ENCODE measurements around the gene TICRR. TPM values are rescaled to one million over a fixed set of nuclear protein-coding genes. Genes with fewer than 3 reads are reported as not detected.

The TICRR gene
- total and polyA plus RNA-seq, 2 donors (not counting 1 experiment from before 2014, with no cell fraction given): 0.05 to 0.07 TPM

- Histone ChIP-seq H3K79me2 (ENCODE audit: control insufficient read depth, insufficient read depth, low read length) (no peaks in the 10 kb centered on the region), H3K9me3 (ENCODE audit: control extremely low read depth in 1 of 3, control insufficient read depth in 2 of 3, insufficient read depth in 1 of 3, low read length in 2 of 3) (peaks cover 5 to 12% (median 11%) of the 10 kb centered on the region in 3 donors), H3K4me1 (ENCODE audit: control insufficient read depth in 2 of 2, insufficient read depth in 2 of 2, low read length in 2 of 2) (no peaks in the 10 kb centered on the region), H3K4me3 (ENCODE audit: control extremely low read depth in 1 of 5, extremely low read depth in 1 of 5, insufficient read depth in 1 of 5, low read depth in 2 of 5, low read length in 4 of 5) (no peak overlapping the region), H3K4me2 (replicated peaks; ENCODE audit: low read depth, low read length, poor library complexity, severe bottlenecking) (no peak overlapping the region), H4K20me1 (ENCODE audit: control insufficient read depth, insufficient read depth, low read length, poor library complexity, severe bottlenecking) (no peaks in the 10 kb centered on the region), H3K36me3 (replicated peaks in 1 of 2; ENCODE audit: control extremely low read depth in 1 of 2, control insufficient read depth in 1 of 2, extremely low read depth in 1 of 2, insufficient read depth in 2 of 2, low read length in 1 of 2) (no peaks in the 10 kb centered on the region), H2AFZ (ENCODE audit: insufficient read depth, low read depth, low read length, poor library complexity, severe bottlenecking) (no peak overlapping the region), H3K27ac (ENCODE audit: low read length in 2 of 2) (no peak overlapping the region), H3K27me3 (replicated peaks in 1 of 4; ENCODE audit: control extremely low read depth in 1 of 4, control insufficient read depth in 3 of 4, insufficient read depth in 4 of 4, low read length in 3 of 4) (no peaks in the 10 kb centered on the region), H3K9ac (ENCODE audit: low read length) (no peak overlapping the region)
- WGBS (ENCODE audit: insufficient coverage): no CpG with 5 or more reads among the region's 2 CpGs
- no peak for TF ChIP-seq EZH2 (IDR thresholded peaks at IDR 0.05; ENCODE audit: borderline replicate concordance, insufficient read depth, low read depth, low read length, poor library complexity, severe bottlenecking)
- no peak for TF ChIP-seq CTCF (IDR thresholded peaks at IDR 0.05)
- CTCF ChIA-PET: no interaction called here
- POLR2A ChIA-PET: no interaction called here
- ATAC-seq (ENCODE audit: low read depth) (no peak), DNase-seq (no peak)
- Mint-ChIP-seq H3K4me3 (no peak overlapping the region), H3K9me3 (ENCODE audit: insufficient read depth) (peaks cover 11% of the 10 kb centered on the region), H3K27me3 (no peaks in the 10 kb centered on the region), H3K4me1 (no peaks in the 10 kb centered on the region), H3K27ac (no peak overlapping the region)
- intact Hi-C loops (cut with micrococcal nuclease): no loop called here
Measured at GRCh38 chr15:89613031-89613430, 37.8 kb downstream of the TICRR start.

- Mint-ChIP-seq H3K4me1 (no peaks in the 10 kb centered on the region), H3K4me3 (no peak overlapping the region), H3K27ac (no peak overlapping the region), H3K9me3 (ENCODE audit: insufficient read depth) (peaks cover 11% of the 10 kb centered on the region), H3K27me3 (no peaks in the 10 kb centered on the region)
- H3K4me2 ChIP-seq (replicated peaks; ENCODE audit: low read depth, low read length, poor library complexity, severe bottlenecking): no peak overlapping the region
- no peak overlapping the region for H2AFZ ChIP-seq (ENCODE audit: insufficient read depth, low read depth, low read length, poor library complexity, severe bottlenecking)
- TF ChIP-seq CTCF (IDR thresholded peaks at IDR 0.05): no peak
- TF ChIP-seq EZH2 (IDR thresholded peaks at IDR 0.05; ENCODE audit: borderline replicate concordance, insufficient read depth, low read depth, low read length, poor library complexity, severe bottlenecking): no peak
- H3K27ac ChIP-seq (ENCODE audit: low read length in 2 of 2): no peak overlapping the region
- H3K27me3 ChIP-seq (replicated peaks in 1 of 4; ENCODE audit: control extremely low read depth in 1 of 4, control insufficient read depth in 3 of 4, insufficient read depth in 4 of 4, low read length in 3 of 4): no peaks in the 10 kb centered on the region
- no peaks in the 10 kb centered on the region for H4K20me1 ChIP-seq (ENCODE audit: control insufficient read depth, insufficient read depth, low read length, poor library complexity, severe bottlenecking)
- no peak overlapping the region for H3K9ac ChIP-seq (ENCODE audit: low read length)
- no peak for ATAC-seq (ENCODE audit: low read depth)
- ChIA-PET POLR2A (no interaction called here), CTCF (no interaction called here)
- no peak overlapping the region for H3K4me3 ChIP-seq (ENCODE audit: control extremely low read depth in 1 of 5, extremely low read depth in 1 of 5, insufficient read depth in 1 of 5, low read depth in 2 of 5, low read length in 4 of 5)
- intact Hi-C loops (cut with micrococcal nuclease): no loop called here
- H3K4me1 ChIP-seq (ENCODE audit: control insufficient read depth in 2 of 2, insufficient read depth in 2 of 2, low read length in 2 of 2): no peaks in the 10 kb centered on the region
- WGBS (ENCODE audit: insufficient coverage): no CpG with 5 or more reads among the region's 1 CpG
- no peaks in the 10 kb centered on the region for H3K79me2 ChIP-seq (ENCODE audit: control insufficient read depth, insufficient read depth, low read length)
- DNase-seq: no peak
- H3K36me3 ChIP-seq (replicated peaks in 1 of 2; ENCODE audit: control extremely low read depth in 1 of 2, control insufficient read depth in 1 of 2, extremely low read depth in 1 of 2, insufficient read depth in 2 of 2, low read length in 1 of 2): no peaks in the 10 kb centered on the region
- peaks cover 5 to 12% (median 11%) of the 10 kb centered on the region in 3 donors for H3K9me3 ChIP-seq (ENCODE audit: control extremely low read depth in 1 of 3, control insufficient read depth in 2 of 3, insufficient read depth in 1 of 3, low read length in 2 of 3)
Measured at GRCh38 chr15:89614164-89614563, 38.9 kb downstream of the TICRR start.
